OCI-LY3 (cell line): ENCODE measurements around the gene GPR42.

ENCODE experiments used
- EZH2phosphoT487 ChIP-seq: fragments of 200-600 bp; shearing (Covaris generic); IDR thresholded peaks from 2 replicates; pipeline ENCODE4 v1.6.1; 2018; ENCODE audit warnings: antibody characterized with exemption, mixed run types, low read depth
- TF ChIP-seq, protein P1 (sequence below): fragments of 200-600, 300-600 bp; sonication (generic); IDR thresholded peaks from 2 replicates; pipeline ENCODE4 v1.5.1; 2014; ENCODE audit warnings: antibody characterized with exemption, low read length, low read depth

DNA sequence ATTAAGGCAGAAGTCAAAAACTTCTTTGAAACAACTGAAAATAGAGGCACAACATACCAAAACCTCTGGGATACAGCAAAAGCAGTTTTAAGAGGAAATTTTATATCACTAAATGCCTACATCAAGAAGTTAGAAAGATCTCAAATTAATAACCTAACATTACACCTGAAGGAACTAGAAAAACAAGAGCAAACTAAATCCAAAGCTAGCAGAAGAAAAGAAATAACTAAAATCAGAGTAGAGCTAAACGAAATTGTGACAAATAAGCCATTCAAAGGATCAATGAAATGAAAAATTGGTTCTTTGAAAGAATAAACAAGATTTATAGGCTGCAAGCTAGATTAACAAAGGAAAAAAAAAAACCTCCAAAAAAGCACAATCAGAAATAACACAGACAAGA lies 2.5 kb upstream of the GPR42 start:
- TF ChIP-seq, protein P1, sequence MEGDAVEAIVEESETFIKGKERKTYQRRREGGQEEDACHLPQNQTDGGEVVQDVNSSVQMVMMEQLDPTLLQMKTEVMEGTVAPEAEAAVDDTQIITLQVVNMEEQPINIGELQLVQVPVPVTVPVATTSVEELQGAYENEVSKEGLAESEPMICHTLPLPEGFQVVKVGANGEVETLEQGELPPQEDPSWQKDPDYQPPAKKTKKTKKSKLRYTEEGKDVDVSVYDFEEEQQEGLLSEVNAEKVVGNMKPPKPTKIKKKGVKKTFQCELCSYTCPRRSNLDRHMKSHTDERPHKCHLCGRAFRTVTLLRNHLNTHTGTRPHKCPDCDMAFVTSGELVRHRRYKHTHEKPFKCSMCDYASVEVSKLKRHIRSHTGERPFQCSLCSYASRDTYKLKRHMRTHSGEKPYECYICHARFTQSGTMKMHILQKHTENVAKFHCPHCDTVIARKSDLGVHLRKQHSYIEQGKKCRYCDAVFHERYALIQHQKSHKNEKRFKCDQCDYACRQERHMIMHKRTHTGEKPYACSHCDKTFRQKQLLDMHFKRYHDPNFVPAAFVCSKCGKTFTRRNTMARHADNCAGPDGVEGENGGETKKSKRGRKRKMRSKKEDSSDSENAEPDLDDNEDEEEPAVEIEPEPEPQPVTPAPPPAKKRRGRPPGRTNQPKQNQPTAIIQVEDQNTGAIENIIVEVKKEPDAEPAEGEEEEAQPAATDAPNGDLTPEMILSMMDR = no peak
- TF ChIP-seq EZH2phosphoT487 = no peak
